Measurements from ENCODE around the gene SCARB2. TPM values are rescaled to one million over a fixed set of nuclear protein-coding genes. Genes with fewer than 3 reads are reported as not detected.
A peak's percentile ranks its signal among the peaks of the same experiment; 100 is the strongest.

SCARB2 gene
- total and polyA plus RNA-seq, 9 donors = 101 to 154 (median 120) TPM

- Histone ChIP-seq H3K27me3 (ENCODE audit: control insufficient read depth, insufficient read depth, low read length) (no peaks in the 10 kb centered on the region), H3K4me3 (ENCODE audit: low read length) (peak overlapping the region; percentile 78), H3K36me3 (ENCODE audit: control insufficient read depth, insufficient read depth, low read length) (peaks cover 6% of the 10 kb centered on the region), H3K4me1 (ENCODE audit: control insufficient read depth, insufficient read depth, low read length) (peaks cover 54% of the 10 kb centered on the region), H3K27ac (ENCODE audit: low read length) (peak overlapping the region; percentile 97), H3K9me3 (replicated peaks; ENCODE audit: control insufficient read depth, low read depth, low read length) (no peaks in the 10 kb centered on the region)
- DNase-seq = no peak
- WGBS (ENCODE audit: insufficient coverage) = 0% methylated on average over 3 of the region's 14 CpGs
These were observed 691 bp downstream of the SCARB2 start for GRCh38 chr4:76212851-76213414.

GRCh38 chr4:76211769-76212708 lies 1.6 kb downstream of the SCARB2 start:
- peaks cover 6% of the 10 kb centered on the region for H3K36me3 ChIP-seq (ENCODE audit: control insufficient read depth, insufficient read depth, low read length)
- no peaks in the 10 kb centered on the region for H3K27me3 ChIP-seq (ENCODE audit: control insufficient read depth, insufficient read depth, low read length)
- H3K4me1 ChIP-seq (ENCODE audit: control insufficient read depth, insufficient read depth, low read length) = peaks cover 52% of the 10 kb centered on the region
- H3K4me3 ChIP-seq (ENCODE audit: low read length) = peak overlapping the region; percentile 78
- WGBS (ENCODE audit: insufficient coverage) = 62% methylated on average over 5 of the region's 6 CpGs
- no peak for DNase-seq
- H3K27ac ChIP-seq (ENCODE audit: low read length) = peak overlapping the region; percentile 97
- no peaks in the 10 kb centered on the region for H3K9me3 ChIP-seq (replicated peaks; ENCODE audit: control insufficient read depth, low read depth, low read length)

GRCh38 chr4:76210452-76210851 lies 3.2 kb downstream of the SCARB2 start:
- H3K36me3 ChIP-seq (ENCODE audit: control insufficient read depth, insufficient read depth, low read length) = peaks cover 6% of the 10 kb centered on the region
- WGBS (ENCODE audit: insufficient coverage) = 80% methylated on average over 2 of the region's 4 CpGs
- H3K4me3 ChIP-seq (ENCODE audit: low read length) = no peak overlapping the region
- no peak for DNase-seq
- no peaks in the 10 kb centered on the region for H3K27me3 ChIP-seq (ENCODE audit: control insufficient read depth, insufficient read depth, low read length)
- H3K4me1 ChIP-seq (ENCODE audit: control insufficient read depth, insufficient read depth, low read length) = peaks cover 49% of the 10 kb centered on the region
- H3K27ac ChIP-seq (ENCODE audit: low read length) = peak overlapping the region; percentile 60
- no peaks in the 10 kb centered on the region for H3K9me3 ChIP-seq (replicated peaks; ENCODE audit: control insufficient read depth, low read depth, low read length)

GRCh38 chr4:76209881-76210280 lies 3.7 kb downstream of the SCARB2 start:
- no CpG with 5 or more reads among the region's 4 CpGs for WGBS (ENCODE audit: insufficient coverage)
- Histone ChIP-seq H3K27me3 (ENCODE audit: control insufficient read depth, insufficient read depth, low read length) (no peaks in the 10 kb centered on the region), H3K27ac (ENCODE audit: low read length) (peak overlapping the region; percentile 60), H3K4me1 (ENCODE audit: control insufficient read depth, insufficient read depth, low read length) (peaks cover 46% of the 10 kb centered on the region), H3K9me3 (replicated peaks; ENCODE audit: control insufficient read depth, low read depth, low read length) (no peaks in the 10 kb centered on the region), H3K36me3 (ENCODE audit: control insufficient read depth, insufficient read depth, low read length) (peaks cover 6% of the 10 kb centered on the region), H3K4me3 (ENCODE audit: low read length) (no peak overlapping the region)
- DNase-seq = no peak

- DNase-seq = peak; percentile 91
- Histone ChIP-seq H3K27ac (ENCODE audit: low read length) (peak overlapping the region; percentile 94), H3K4me3 (ENCODE audit: low read length) (no peak overlapping the region), H3K4me1 (ENCODE audit: control insufficient read depth, insufficient read depth, low read length) (peaks cover 36% of the 10 kb centered on the region), H3K27me3 (ENCODE audit: control insufficient read depth, insufficient read depth, low read length) (no peaks in the 10 kb centered on the region), H3K36me3 (ENCODE audit: control insufficient read depth, insufficient read depth, low read length) (peaks cover 6% of the 10 kb centered on the region), H3K9me3 (replicated peaks; ENCODE audit: control insufficient read depth, low read depth, low read length) (no peaks in the 10 kb centered on the region)
- 20% methylated on average over 5 of the region's 9 CpGs for WGBS (ENCODE audit: insufficient coverage)
These were observed 5.4 kb downstream of the SCARB2 start for GRCh38 chr4:76208005-76208765.

- peaks cover 38% of the 10 kb centered on the region for H3K4me1 ChIP-seq (ENCODE audit: control insufficient read depth, insufficient read depth, low read length)
- peak overlapping the region; percentile 94 for H3K27ac ChIP-seq (ENCODE audit: low read length)
- DNase-seq = no peak
- H3K36me3 ChIP-seq (ENCODE audit: control insufficient read depth, insufficient read depth, low read length) = peaks cover 6% of the 10 kb centered on the region
- no peak overlapping the region for H3K4me3 ChIP-seq (ENCODE audit: low read length)
- H3K27me3 ChIP-seq (ENCODE audit: control insufficient read depth, insufficient read depth, low read length) = no peaks in the 10 kb centered on the region
- no peaks in the 10 kb centered on the region for H3K9me3 ChIP-seq (replicated peaks; ENCODE audit: control insufficient read depth, low read depth, low read length)
These were observed 6.1 kb downstream of the SCARB2 start for GRCh38 chr4:76207549-76207948.

GRCh38 chr4:76206222-76206942 lies 7.2 kb downstream of the SCARB2 start:
- no peak for DNase-seq
- no peaks in the 10 kb centered on the region for H3K9me3 ChIP-seq (replicated peaks; ENCODE audit: control insufficient read depth, low read depth, low read length)
- H3K27ac ChIP-seq (ENCODE audit: low read length) = no peak overlapping the region
- peaks cover 26% of the 10 kb centered on the region for H3K4me1 ChIP-seq (ENCODE audit: control insufficient read depth, insufficient read depth, low read length)
- H3K27me3 ChIP-seq (ENCODE audit: control insufficient read depth, insufficient read depth, low read length) = no peaks in the 10 kb centered on the region
- no peak overlapping the region for H3K4me3 ChIP-seq (ENCODE audit: low read length)
- peaks cover 6% of the 10 kb centered on the region for H3K36me3 ChIP-seq (ENCODE audit: control insufficient read depth, insufficient read depth, low read length)
- 100% methylated on average over 2 of the region's 7 CpGs for WGBS (ENCODE audit: insufficient coverage)

- no peak overlapping the region for H3K27ac ChIP-seq (ENCODE audit: low read length)
- H3K4me1 ChIP-seq (ENCODE audit: control insufficient read depth, insufficient read depth, low read length) = peaks cover 34% of the 10 kb centered on the region
- no peak for DNase-seq
- peaks cover 6% of the 10 kb centered on the region for H3K36me3 ChIP-seq (ENCODE audit: control insufficient read depth, insufficient read depth, low read length)
- no peak overlapping the region for H3K4me3 ChIP-seq (ENCODE audit: low read length)
- no peaks in the 10 kb centered on the region for H3K27me3 ChIP-seq (ENCODE audit: control insufficient read depth, insufficient read depth, low read length)
- H3K9me3 ChIP-seq (replicated peaks; ENCODE audit: control insufficient read depth, low read depth, low read length) = no peaks in the 10 kb centered on the region
These were observed 8.1 kb downstream of the SCARB2 start for GRCh38 chr4:76205476-76205875.

GRCh38 chr4:76204936-76205335 lies 8.7 kb downstream of the SCARB2 start:
- Histone ChIP-seq H3K27ac (ENCODE audit: low read length) (peak overlapping the region; percentile 83), H3K9me3 (replicated peaks; ENCODE audit: control insufficient read depth, low read depth, low read length) (no peaks in the 10 kb centered on the region), H3K4me1 (ENCODE audit: control insufficient read depth, insufficient read depth, low read length) (peaks cover 34% of the 10 kb centered on the region), H3K27me3 (ENCODE audit: control insufficient read depth, insufficient read depth, low read length) (no peaks in the 10 kb centered on the region), H3K36me3 (ENCODE audit: control insufficient read depth, insufficient read depth, low read length) (peaks cover 5% of the 10 kb centered on the region), H3K4me3 (ENCODE audit: low read length) (no peak overlapping the region)
- DNase-seq = no peak
- no CpG with 5 or more reads among the region's 1 CpG for WGBS (ENCODE audit: insufficient coverage)

Data from muscle of leg (tissue), 11 donors.